ENCODE measurements around the gene PCSK2.

DNA sequence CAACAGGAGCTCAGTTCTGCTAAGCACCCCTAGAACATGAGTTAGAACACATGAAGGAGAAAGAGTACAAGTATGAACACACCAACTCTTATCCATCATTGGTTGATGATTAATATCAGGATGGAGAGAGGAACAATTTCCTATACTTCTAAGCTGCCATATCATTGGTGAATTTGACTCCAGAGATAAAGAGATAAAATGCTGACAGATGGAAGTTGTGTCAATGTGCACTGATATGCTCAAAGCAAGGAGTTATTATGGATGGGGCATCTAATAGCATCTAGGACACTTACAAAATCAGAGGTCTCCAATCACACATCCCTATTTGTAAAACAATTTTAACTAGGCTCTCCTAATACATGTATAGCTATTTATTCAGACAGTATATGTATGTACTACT lies 159.0 kb downstream of the PCSK2 start:
- TF ChIP-seq, protein P1, sequence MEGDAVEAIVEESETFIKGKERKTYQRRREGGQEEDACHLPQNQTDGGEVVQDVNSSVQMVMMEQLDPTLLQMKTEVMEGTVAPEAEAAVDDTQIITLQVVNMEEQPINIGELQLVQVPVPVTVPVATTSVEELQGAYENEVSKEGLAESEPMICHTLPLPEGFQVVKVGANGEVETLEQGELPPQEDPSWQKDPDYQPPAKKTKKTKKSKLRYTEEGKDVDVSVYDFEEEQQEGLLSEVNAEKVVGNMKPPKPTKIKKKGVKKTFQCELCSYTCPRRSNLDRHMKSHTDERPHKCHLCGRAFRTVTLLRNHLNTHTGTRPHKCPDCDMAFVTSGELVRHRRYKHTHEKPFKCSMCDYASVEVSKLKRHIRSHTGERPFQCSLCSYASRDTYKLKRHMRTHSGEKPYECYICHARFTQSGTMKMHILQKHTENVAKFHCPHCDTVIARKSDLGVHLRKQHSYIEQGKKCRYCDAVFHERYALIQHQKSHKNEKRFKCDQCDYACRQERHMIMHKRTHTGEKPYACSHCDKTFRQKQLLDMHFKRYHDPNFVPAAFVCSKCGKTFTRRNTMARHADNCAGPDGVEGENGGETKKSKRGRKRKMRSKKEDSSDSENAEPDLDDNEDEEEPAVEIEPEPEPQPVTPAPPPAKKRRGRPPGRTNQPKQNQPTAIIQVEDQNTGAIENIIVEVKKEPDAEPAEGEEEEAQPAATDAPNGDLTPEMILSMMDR (conservative IDR thresholded peaks at IDR 0.05; ENCODE audit: low read depth, low read length), result no peak
- TF ChIP-seq EZH2 (IDR thresholded peaks at IDR 0.05; ENCODE audit: borderline replicate concordance, low read depth, low read length, poor library complexity, severe bottlenecking), result no peak

Measured in A673 (cell line).